ENCODE data around the gene ARID5B.

DNA sequence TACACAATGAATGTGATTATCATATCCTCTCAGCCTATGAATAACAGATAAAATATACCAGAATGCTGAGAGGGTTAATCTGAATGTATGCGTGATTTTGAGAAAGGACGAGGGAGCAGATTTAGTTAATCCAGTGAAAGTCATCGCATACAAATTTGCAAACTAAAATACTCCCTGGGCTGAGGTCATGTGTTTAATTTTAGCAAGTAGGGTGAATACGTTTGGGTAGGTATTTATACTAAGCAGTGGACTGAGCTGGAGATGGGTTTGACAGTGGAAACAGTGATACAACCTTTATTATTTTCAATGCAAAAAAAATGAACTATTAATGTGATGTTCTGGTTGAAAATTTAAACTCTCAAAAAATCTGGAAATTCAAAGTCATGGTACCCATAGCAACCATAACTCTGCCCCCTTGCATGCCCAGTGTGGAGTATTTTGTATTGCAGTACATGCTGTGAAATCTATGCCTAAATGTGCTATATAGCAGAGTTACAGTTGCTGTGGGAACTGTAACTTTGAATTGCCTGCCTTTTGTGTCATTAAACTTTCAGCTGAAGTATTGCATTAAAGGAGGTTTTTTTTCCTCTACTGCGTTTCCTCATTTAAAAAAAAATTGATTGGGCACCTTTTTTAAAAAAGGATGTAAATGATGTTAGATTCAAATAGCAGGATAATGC lies 9.5 kb upstream of the ARID5B start:
- no peak for TF ChIP-seq FOXM1 (IDR thresholded peaks at IDR 0.05; ENCODE audit: borderline replicate concordance)
- no peak for TF ChIP-seq HDGF (IDR thresholded peaks at IDR 0.05; ENCODE audit: borderline replicate concordance)
- no peak for TF ChIP-seq BHLHE40 (IDR thresholded peaks at IDR 0.05; ENCODE audit: borderline replicate concordance)
- no peak for TF ChIP-seq TARDBP (IDR thresholded peaks at IDR 0.05)
- no peak for TF ChIP-seq ELF4 (IDR thresholded peaks at IDR 0.05)
- no peak for TF ChIP-seq SP1 (IDR thresholded peaks at IDR 0.05)
- no peak for TF ChIP-seq SUZ12 (IDR thresholded peaks at IDR 0.05)

Data from HEK293T (cell line).